Fibroblast of lung (primary cell): ENCODE measurements around the gene CTXN3. TPM values are rescaled to one million over a fixed set of nuclear protein-coding genes. Genes with fewer than 3 reads are reported as not detected.

Source experiments
- DNase-seq, 2 donors: peaks; one replicate each; pipeline versions ENCODE4 v3.0.0 to v3.0.0-alpha.2; 2010; ENCODE audit warnings: low read depth in 2 of 2
- H2AFZ ChIP-seq: 2 replicates; pipeline ENCODE4 v1.5.1; 2012; ENCODE audit warnings: low read length, control low read depth, inconsistent platforms
- H3K27ac ChIP-seq: 2 replicates; pipeline ENCODE4 v1.5.1; 2011; ENCODE audit warnings: low read length, control low read depth; ENCODE audit not compliant: insufficient read depth
- H3K27me3 ChIP-seq: 2 replicates; pipeline ENCODE4 v1.5.1; 2011; ENCODE audit warnings: mild to moderate bottlenecking, low read length; ENCODE audit not compliant: control insufficient read depth, insufficient read depth
- H3K36me3 ChIP-seq: 2 replicates; pipeline ENCODE4 v1.5.1; 2011; ENCODE audit warnings: low read length; ENCODE audit not compliant: control insufficient read depth, insufficient read depth
- H3K4me1 ChIP-seq: 2 replicates; pipeline ENCODE4 v1.5.1; 2011; ENCODE audit warnings: low read length; ENCODE audit not compliant: control insufficient read depth, insufficient read depth; ENCODE audit errors: extremely low read depth
- H3K4me2 ChIP-seq: 2 replicates; pipeline ENCODE4 v1.5.1; 2011; ENCODE audit warnings: low read length, control low read depth; ENCODE audit not compliant: insufficient read depth; ENCODE audit errors: extremely low read depth
- H3K4me3 ChIP-seq, 4 experiments: fragments of 200-600 bp in 1 of 4; sonication (generic) in 1 of 4; replicated peaks in 1 of 4; 2 replicates each; pipeline ENCODE4 v1.5.1; 2011 to 2016; ENCODE audit warnings: low read length in 4 of 4, low read depth in 3 of 4, mild to moderate bottlenecking in 3 of 4, control low read depth in 2 of 4, inconsistent platforms in 1 of 4, mixed read lengths in 1 of 4; ENCODE audit not compliant: insufficient read depth in 1 of 4; ENCODE audit errors: control extremely low read depth in 1 of 4
- H3K79me2 ChIP-seq: 2 replicates; pipeline ENCODE4 v1.5.1; 2012; ENCODE audit warnings: mild to moderate bottlenecking, low read length, inconsistent platforms; ENCODE audit not compliant: control insufficient read depth, insufficient read depth
- H3K9ac ChIP-seq: 2 replicates; pipeline ENCODE4 v1.5.1; 2011; ENCODE audit warnings: mild to moderate bottlenecking, low read length, control low read depth; ENCODE audit not compliant: insufficient read depth
- H3K9me3 ChIP-seq: 2 replicates; pipeline ENCODE4 v1.5.1; 2012; ENCODE audit warnings: low read depth, low read length; ENCODE audit not compliant: control insufficient read depth, insufficient read depth
- H4K20me1 ChIP-seq: 2 replicates; pipeline ENCODE4 v1.5.1; 2011; ENCODE audit warnings: low read length; ENCODE audit not compliant: control insufficient read depth, insufficient read depth; ENCODE audit errors: extremely low read depth
- CTCF ChIP-seq, 2 donors: IDR thresholded peaks in 1 of 2; conservative IDR thresholded peaks in 1 of 2; 1 replicate in 1 of 2; 2 replicates in 1 of 2; pipeline ENCODE4 v1.5.1; 2011 to 2012; ENCODE audit warnings: low read length in 2 of 2, control low read depth in 1 of 2, inconsistent platforms in 1 of 2, low read depth in 1 of 2, mild to moderate bottlenecking in 1 of 2
- EZH2 ChIP-seq: IDR thresholded peaks from 2 replicates; pipeline ENCODE4 v1.5.1; 2012; ENCODE audit warnings: low read length, control low read depth, mild to moderate bottlenecking; ENCODE audit errors: missing control alignments
- polyA plus RNA-seq, 2 donors: library from polyadenylated mRNA; depleted of rRNA in 1 of 2; stranded (reverse) in 1 of 2; unstranded in 1 of 2; fragments of >200 nt; gene quantifications; 2 replicates each; pipeline ENCODE4 v1.2.1, GENCODE V29; 2011 to 2012; ENCODE audit warnings: missing spikeins in 1 of 2
- total RNA-seq: library from RNA; depleted of rRNA; stranded (reverse); fragments of >200 nt; gene quantifications from 2 replicates; pipeline ENCODE4 v1.2.1, GENCODE V29; 2014

Gene CTXN3
- total and polyA plus RNA-seq, 2 donors (not counting 1 experiment from before 2014, with no cell fraction given): not detected

- Histone ChIP-seq H3K4me3 (no peak overlapping the region), H3K4me2 (no peak overlapping the region), H3K9me3 (no peaks in the 10 kb centered on the region), H2AFZ (no peak overlapping the region), H4K20me1 (no peaks in the 10 kb centered on the region), H3K36me3 (no peaks in the 10 kb centered on the region), H3K27ac (no peak overlapping the region), H3K4me1 (no peaks in the 10 kb centered on the region), H3K79me2 (no peaks in the 10 kb centered on the region), H3K27me3 (no peaks in the 10 kb centered on the region), H3K9ac (no peak overlapping the region)
- DNase-seq: no peak
- TF ChIP-seq CTCF (conservative IDR thresholded peaks at IDR 0.05 in 1 of 2, IDR thresholded peaks at IDR 0.05 in 1 of 2; ENCODE audit: low read depth in 1 of 2, low read length in 2 of 2): no peak
- TF ChIP-seq EZH2: no peak
Observed at GRCh38 chr5:127609957-127610356, 38.9 kb upstream of the CTXN3 start.

- H3K4me1 ChIP-seq: no peaks in the 10 kb centered on the region
- H2AFZ ChIP-seq: no peak overlapping the region
- H3K79me2 ChIP-seq: no peaks in the 10 kb centered on the region
- no peaks in the 10 kb centered on the region for H4K20me1 ChIP-seq
- H3K4me2 ChIP-seq: no peak overlapping the region
- H3K9me3 ChIP-seq: no peaks in the 10 kb centered on the region
- H3K4me3 ChIP-seq: no peak overlapping the region
- TF ChIP-seq EZH2 (no peak), CTCF (conservative IDR thresholded peaks at IDR 0.05 in 1 of 2, IDR thresholded peaks at IDR 0.05 in 1 of 2; ENCODE audit: low read depth in 1 of 2, low read length in 2 of 2) (no peak)
- H3K9ac ChIP-seq: no peak overlapping the region
- no peak for DNase-seq
- H3K27ac ChIP-seq: no peak overlapping the region
- H3K27me3 ChIP-seq: no peaks in the 10 kb centered on the region
- H3K36me3 ChIP-seq: no peaks in the 10 kb centered on the region
Observed at GRCh38 chr5:127612441-127613141, 36.3 kb upstream of the CTXN3 start.

- no peaks in the 10 kb centered on the region for H3K27me3 ChIP-seq
- H3K36me3 ChIP-seq: no peaks in the 10 kb centered on the region
- no peaks in the 10 kb centered on the region for H3K79me2 ChIP-seq
- H3K4me3 ChIP-seq: no peak overlapping the region
- H3K27ac ChIP-seq: no peak overlapping the region
- no peak overlapping the region for H3K4me2 ChIP-seq
- no peaks in the 10 kb centered on the region for H3K4me1 ChIP-seq
- no peaks in the 10 kb centered on the region for H4K20me1 ChIP-seq
- no peaks in the 10 kb centered on the region for H3K9me3 ChIP-seq
- DNase-seq: peak; percentile 5 to 13
- TF ChIP-seq CTCF (conservative IDR thresholded peaks at IDR 0.05 in 1 of 2, IDR thresholded peaks at IDR 0.05 in 1 of 2; ENCODE audit: low read depth in 1 of 2, low read length in 2 of 2) (no peak), EZH2 (no peak)
- H2AFZ ChIP-seq: no peak overlapping the region
- H3K9ac ChIP-seq: no peak overlapping the region
Observed at GRCh38 chr5:127615916-127616315, 33.0 kb upstream of the CTXN3 start.
